ENCODE results near the gene WNT4.
"Not testable (repeated sequence)": the region's sequence is repeated elsewhere in the genome, so short reads cannot be mapped to it uniquely, and the experiment has no call there.

Gene WNT4

GRCh38 chr1:22114083-22115012, 28.5 kb downstream of the WNT4 start:
- no peak overlapping the region for H3K4me3 ChIP-seq (ENCODE audit: low read depth, low read length)

- no peak overlapping the region for H3K4me3 ChIP-seq (ENCODE audit: low read depth, low read length)
These were observed 30.3 kb downstream of the WNT4 start for GRCh38 chr1:22112554-22112953.

GRCh38 chr1:22111620-22112019, 31.3 kb downstream of the WNT4 start:
- H3K4me3 ChIP-seq (ENCODE audit: low read depth, low read length), result no peak overlapping the region

GRCh38 chr1:22111115-22111514, 31.8 kb downstream of the WNT4 start:
- no peak overlapping the region for H3K4me3 ChIP-seq (ENCODE audit: low read depth, low read length)

GRCh38 chr1:22110016-22110415, 32.9 kb downstream of the WNT4 start:
- no peak overlapping the region for H3K4me3 ChIP-seq (ENCODE audit: low read depth, low read length)

GRCh38 chr1:22108339-22109105, 34.4 kb downstream of the WNT4 start:
- no peak overlapping the region for H3K4me3 ChIP-seq (ENCODE audit: low read depth, low read length)

GRCh38 chr1:22107126-22107525, 35.8 kb downstream of the WNT4 start:
- H3K4me3 ChIP-seq (ENCODE audit: low read depth, low read length), result no peak overlapping the region

GRCh38 chr1:22105611-22106207, 37.2 kb downstream of the WNT4 start:
- no peak overlapping the region for H3K4me3 ChIP-seq (ENCODE audit: low read depth, low read length)

GRCh38 chr1:22104865-22105437, 37.9 kb downstream of the WNT4 start:
- H3K4me3 ChIP-seq (ENCODE audit: low read depth, low read length), result no peak overlapping the region

GRCh38 chr1:22104094-22104493, 38.8 kb downstream of the WNT4 start:
- H3K4me3 ChIP-seq (ENCODE audit: low read depth, low read length), result no peak overlapping the region

GRCh38 chr1:22102746-22103145, 40.2 kb downstream of the WNT4 start:
- H3K4me3 ChIP-seq (ENCODE audit: low read depth, low read length), result no peak overlapping the region

GRCh38 chr1:22101995-22102394, 40.9 kb downstream of the WNT4 start:
- no peak overlapping the region for H3K4me3 ChIP-seq (ENCODE audit: low read depth, low read length)

- H3K4me3 ChIP-seq (ENCODE audit: low read depth, low read length), result no peak overlapping the region
These were observed 41.7 kb downstream of the WNT4 start for GRCh38 chr1:22101199-22101598.

GRCh38 chr1:22100168-22100567, 42.7 kb downstream of the WNT4 start:
- no peak overlapping the region for H3K4me3 ChIP-seq (ENCODE audit: low read depth, low read length)

- no peak overlapping the region for H3K4me3 ChIP-seq (ENCODE audit: low read depth, low read length)
These were observed 44.1 kb downstream of the WNT4 start for GRCh38 chr1:22098752-22099151.

GRCh38 chr1:22096463-22096862, 46.4 kb downstream of the WNT4 start:
- no peak overlapping the region for H3K4me3 ChIP-seq (ENCODE audit: low read depth, low read length)

- H3K4me3 ChIP-seq (ENCODE audit: low read depth, low read length), result no peak overlapping the region
These were observed 46.9 kb downstream of the WNT4 start for GRCh38 chr1:22096036-22096435.

GRCh38 chr1:22093513-22093912, 49.4 kb downstream of the WNT4 start:
- no peak overlapping the region for H3K4me3 ChIP-seq (ENCODE audit: low read depth, low read length)

- not testable (repeated sequence) for H3K4me3 ChIP-seq (ENCODE audit: low read depth, low read length)
These were observed 50.7 kb downstream of the WNT4 start for GRCh38 chr1:22092026-22092768.

- H3K4me3 ChIP-seq (ENCODE audit: low read depth, low read length), result no peak overlapping the region
These were observed 52.0 kb downstream of the WNT4 start for GRCh38 chr1:22090867-22091266.

GRCh38 chr1:22089787-22090186, 53.1 kb downstream of the WNT4 start:
- H3K4me3 ChIP-seq (ENCODE audit: low read depth, low read length), result no peak overlapping the region
